Amniotic stem cell (primary cell): Measurements from ENCODE around the gene SAMD10.
"Not testable (repeated sequence)": the region's sequence is repeated elsewhere in the genome, so short reads cannot be mapped to it uniquely, and the experiment has no call there.

Experiments used
- DNase-seq: peaks from one replicate; lab custom pipeline; 2025; lab: John Stamatoyannopoulos, UW

Gene SAMD10

GRCh38 chr20:63979557-63980316, at the start of gene SAMD10:
Gene SAMD10 (minus strand): TSS chr20:63979642. CDS start chr20:63979467, 175 bp downstream.
- DNase-seq: no peak

- no peak for DNase-seq
Measured at GRCh38 chr20:64027981-64028685, 48.7 kb upstream of the SAMD10 start.

GRCh38 chr20:64025826-64026412, 46.5 kb upstream of the SAMD10 start:
- DNase-seq: no peak

GRCh38 chr20:64025101-64025825, 45.8 kb upstream of the SAMD10 start:
- DNase-seq: no peak

DNA sequence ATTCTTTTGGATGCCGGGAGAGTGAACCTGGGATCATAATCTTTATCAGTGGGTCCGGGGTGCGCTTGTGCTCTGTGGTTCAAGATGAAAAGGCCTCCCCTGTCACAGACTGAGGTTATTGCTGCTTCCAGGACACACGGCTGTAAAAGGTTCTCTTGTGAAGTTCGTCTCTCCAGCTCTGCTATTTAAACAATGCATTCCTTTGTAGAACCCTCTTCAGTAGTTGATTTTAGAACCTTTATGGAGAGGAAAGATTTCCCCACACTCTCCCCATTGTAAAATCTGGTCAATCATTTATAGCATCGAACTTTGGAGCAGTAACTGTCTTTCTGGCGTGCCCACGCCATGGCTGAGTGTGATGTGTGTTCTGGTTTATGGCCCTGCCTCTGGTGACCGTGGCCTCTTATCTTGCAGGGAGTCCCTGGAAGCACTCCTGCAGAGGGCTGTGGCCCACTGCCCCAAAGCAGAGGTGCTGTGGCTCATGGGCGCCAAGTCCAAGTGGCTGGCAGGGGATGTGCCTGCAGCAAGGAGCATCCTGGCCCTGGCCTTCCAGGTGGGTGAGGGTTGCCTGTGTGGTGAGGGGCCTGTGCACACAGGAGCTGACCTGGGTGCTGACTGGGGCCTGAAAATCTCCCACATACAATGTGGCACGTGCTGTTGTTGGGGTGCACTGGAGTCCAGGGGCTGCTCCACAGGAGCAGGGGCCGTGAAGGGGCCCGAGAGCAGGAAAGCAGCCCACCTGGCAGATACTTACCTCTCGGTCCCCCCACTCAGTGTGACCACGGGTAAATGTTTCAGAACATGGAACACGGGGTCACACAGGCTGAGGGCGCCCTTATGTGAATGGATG, 44.9 kb upstream of the SAMD10 start:
- DNase-seq: no peak

DNA sequence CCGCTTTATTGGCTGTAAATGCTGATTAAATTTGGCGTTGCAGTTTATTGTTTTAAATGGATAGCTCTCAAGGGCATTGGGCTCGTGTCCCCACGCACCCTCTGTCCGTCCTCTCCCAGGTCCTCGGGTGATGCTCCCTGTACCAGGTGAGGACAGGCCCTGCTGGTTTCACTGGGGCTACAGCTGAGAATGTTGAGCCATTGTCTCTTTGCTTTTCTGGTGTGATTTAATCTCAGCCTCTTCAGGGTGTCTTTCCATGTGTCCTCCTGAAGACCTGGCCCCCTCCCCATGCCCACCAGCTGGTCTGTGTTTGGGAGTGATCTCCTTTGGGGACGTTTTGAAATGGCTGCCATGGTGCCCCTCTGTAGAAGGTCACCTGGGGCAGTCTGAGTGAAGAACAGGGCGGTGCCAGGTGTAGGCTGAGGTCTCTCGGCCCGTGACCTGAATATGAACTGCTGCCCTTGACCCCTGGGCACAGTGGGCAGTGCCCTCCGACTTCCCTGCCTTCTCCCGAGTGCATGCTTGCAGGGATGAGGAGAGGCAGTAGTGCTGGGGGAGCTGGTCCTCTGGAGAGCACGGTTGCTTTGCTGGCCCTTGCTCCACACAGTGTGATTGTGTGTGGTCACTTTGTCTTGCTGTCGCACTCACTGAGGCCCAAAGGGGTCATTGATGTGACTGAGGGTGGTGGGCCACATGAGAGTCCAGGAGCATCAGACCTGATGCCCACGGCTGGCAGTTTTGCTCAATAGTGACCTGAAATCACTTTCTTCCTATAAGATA, 44.1 kb upstream of the SAMD10 start:
- DNase-seq: no peak

DNA sequence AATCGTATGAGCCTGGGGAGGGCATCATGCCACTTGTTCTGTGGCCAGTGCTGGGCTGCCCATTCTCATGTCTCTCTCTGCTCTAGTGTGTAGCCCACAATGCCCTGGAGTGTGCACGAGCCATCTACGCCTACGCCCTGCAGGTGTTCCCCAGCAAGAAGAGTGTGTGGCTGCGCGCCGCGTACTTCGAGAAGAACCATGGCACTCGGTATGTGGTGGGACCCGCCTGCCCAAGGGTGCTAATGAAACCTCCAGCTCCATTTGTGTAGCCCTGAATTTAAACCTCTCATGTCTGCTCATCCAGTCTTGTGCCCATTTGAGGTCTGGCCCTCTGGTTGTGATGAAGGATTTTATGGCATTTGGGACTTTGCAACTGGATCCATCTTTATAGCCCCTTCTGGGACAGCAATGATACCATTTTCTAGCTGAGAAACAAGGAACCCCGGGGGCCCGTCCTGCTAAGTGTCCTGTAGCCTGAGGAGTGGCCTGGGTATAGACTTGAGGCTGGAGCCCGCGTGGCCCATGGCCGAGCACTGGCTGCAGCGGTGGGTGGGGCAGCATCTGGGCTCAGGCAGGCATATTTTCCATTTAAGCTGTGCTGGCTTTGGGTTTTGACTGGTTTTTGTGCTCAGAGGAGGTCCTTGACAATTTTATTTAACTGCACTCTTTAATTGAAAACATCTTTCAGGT, 43.4 kb upstream of the SAMD10 start:
- DNase-seq: no peak

GRCh38 chr20:64021124-64021975, 41.9 kb upstream of the SAMD10 start:
- no peak for DNase-seq

DNA sequence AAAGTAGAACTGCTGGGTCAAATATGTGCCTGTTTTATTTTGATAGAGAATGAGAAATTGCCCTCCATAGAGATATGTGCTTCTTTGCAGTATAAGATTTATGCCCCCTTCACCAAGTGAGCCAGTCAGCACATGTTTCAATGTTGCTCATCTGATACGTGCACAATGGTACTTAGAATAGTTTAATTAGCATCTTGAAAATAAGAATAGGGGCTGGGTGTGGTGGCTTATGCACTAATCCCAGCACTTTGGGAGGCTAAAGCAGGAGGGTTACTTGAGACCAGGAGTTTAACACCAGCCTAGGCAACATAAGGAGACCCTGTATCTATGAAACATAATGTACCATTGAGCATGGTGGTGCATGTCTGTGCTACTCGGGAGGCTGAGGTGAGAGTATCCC, 36.2 kb upstream of the SAMD10 start:
- no peak for DNase-seq

DNA sequence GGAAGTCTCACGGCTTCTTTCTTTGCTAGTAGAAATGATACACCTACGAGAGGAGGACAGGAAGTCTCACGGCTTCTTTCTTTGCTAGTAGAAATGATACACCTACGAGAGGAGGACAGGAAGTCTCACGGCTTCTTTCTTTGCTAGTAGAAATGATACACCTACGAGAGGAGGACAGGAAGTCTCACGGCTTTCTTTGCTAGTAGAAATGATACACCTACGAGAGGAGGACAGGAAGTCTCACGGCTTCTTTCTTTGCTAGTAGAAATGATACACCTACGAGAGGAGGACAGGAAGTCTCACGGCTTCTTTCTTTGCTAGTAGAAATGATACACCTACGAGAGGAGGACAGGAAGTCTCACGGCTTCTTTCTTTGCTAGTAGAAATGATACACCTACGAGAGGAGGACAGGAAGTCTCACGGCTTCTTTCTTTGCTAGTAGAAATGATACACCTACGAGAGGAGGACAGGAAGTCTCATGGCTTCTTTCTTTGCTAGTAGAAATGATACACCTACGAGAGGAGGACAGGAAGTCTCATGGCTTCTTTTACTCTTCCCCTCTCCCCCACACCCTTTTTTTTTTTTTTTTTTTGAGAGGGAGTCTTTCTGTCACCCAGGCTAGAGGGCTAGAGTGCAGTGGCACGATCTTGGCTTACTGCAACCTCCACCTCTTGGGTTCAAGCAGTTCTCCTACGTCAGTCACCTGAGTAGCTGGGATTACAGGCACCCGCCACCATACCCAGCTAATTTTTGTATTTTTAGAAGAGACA, 33.1 kb upstream of the SAMD10 start:
- DNase-seq: not testable (repeated sequence)

GRCh38 chr20:64011366-64011779, 31.9 kb upstream of the SAMD10 start:
- no peak for DNase-seq

GRCh38 chr20:64010711-64011237, 31.3 kb upstream of the SAMD10 start:
- DNase-seq: no peak

DNA sequence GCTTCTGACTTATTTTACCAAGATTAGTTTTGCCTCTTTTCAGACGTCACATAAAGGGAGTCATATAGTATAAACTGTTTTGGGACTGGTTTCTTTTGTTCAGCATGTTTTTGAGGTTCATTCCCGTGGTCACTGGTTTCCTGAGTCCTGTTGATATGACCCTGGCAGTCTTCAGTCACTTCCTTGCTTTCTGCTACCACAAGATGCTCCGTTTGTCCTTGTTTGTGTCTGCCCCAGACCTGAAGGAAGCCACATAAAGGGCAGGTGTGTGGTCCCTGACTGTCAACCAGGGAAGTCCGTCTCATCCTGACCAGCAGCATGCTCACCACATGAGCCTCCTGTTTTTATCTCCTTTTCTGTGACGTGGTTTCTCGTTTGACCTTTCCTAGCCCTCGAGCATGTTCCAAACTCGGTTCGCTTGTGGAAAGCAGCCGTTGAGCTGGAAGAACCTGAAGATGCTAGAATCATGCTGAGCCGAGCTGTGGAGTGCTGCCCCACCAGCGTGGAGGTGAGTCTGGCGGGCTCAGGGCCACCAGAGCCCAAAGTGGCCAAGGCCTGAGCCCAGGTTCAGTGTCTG, 30.5 kb upstream of the SAMD10 start:
- DNase-seq: no peak

- DNase-seq: no peak
Measured at GRCh38 chr20:64006902-64007301, 27.5 kb upstream of the SAMD10 start.

DNA sequence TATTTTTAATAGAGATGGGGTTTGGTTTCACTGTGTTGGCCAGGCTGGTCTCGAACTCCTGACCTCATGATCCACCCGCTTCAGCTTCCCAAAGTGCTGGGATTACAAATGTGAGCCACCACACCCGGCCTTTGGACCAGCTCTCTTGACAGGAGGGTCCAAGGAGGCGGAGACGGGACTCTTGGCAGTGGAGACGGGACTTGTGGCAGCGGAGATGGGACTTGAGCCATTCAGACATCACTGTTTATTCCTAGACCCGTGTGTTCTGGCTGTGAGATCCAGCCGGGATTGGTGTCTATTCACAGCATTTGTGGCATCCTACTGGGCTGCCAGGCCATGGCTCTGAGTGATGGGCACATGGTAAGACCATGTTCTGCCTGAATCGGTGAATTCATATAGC, 27.0 kb upstream of the SAMD10 start:
- DNase-seq: no peak

GRCh38 chr20:64005394-64005793, 26.0 kb upstream of the SAMD10 start:
- no peak for DNase-seq

- DNase-seq: no peak
Measured at GRCh38 chr20:64003960-64004725, 24.7 kb upstream of the SAMD10 start.
